ENCODE measurements around the gene THSD7B.

- TF ChIP-seq CTCF (IDR thresholded peaks at IDR 0.05) (no peak), RAD21 (conservative IDR thresholded peaks at IDR 0.05 in 1 of 2, IDR thresholded peaks at IDR 0.05 in 1 of 2) (no peak), RFX5 (IDR thresholded peaks at IDR 0.05) (no peak), USF2 (IDR thresholded peaks at IDR 0.05) (no peak), REST (IDR thresholded peaks at IDR 0.05) (no peak), CBX2 (IDR thresholded peaks at IDR 0.05; ENCODE audit: borderline replicate concordance, low read depth) (no peak), EP300 (IDR thresholded peaks at IDR 0.05) (no peak), POLR2A (IDR thresholded peaks at IDR 0.05; ENCODE audit: low read length) (no peak), ESRRA (IDR thresholded peaks at IDR 0.05; ENCODE audit: borderline replicate concordance, low read length) (no peak), TFCP2L1 (CRISPR knock-in tag; IDR thresholded peaks at IDR 0.05) (no peak), MAZ (IDR thresholded peaks at IDR 0.05; ENCODE audit: borderline replicate concordance, low read depth, low read length) (no peak), TP53 (CRISPR knock-in tag; IDR thresholded peaks at IDR 0.05) (no peak), KDM5A (IDR thresholded peaks at IDR 0.05) (no peak)
Measured at GRCh38 chr2:137411585-137411984, 646.2 kb downstream of the THSD7B start.
